ENCODE results near the gene DDN. TPM values are rescaled to one million over a fixed set of nuclear protein-coding genes. Genes with fewer than 3 reads are reported as not detected.

The DDN gene
- total and polyA plus RNA-seq, 2 donors (not counting 3 experiments of a cell fraction or from before 2014, with no cell fraction given): 0.07 to 0.22 TPM

DNA sequence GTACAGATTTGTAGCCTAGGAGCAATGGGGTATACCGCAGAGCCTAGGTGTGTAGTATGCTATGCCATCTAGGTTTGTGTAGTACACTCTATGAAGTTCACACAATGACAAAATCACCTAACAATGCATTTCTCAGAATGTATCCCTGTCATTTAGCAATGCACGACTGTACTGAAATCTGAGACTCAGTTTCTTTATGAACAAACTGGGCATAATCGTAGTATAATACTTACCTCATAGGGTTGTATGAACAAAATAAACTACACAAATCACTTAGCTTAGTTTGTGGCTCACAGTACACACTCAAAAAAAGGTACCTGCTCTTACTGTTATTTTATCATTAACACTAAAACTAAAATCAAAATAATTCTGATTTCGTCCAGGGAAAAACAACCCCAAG is 26.3 kb upstream of the DDN start:
- dilution Hi-C loops (cut with MboI; ENCODE audit: extremely low pct_ligation_motif_present, low sequenced_read_pairs): no loop called here
- H3K9me3 ChIP-seq (replicated peaks; ENCODE audit: control insufficient read depth, insufficient read depth, low read length): no peaks in the 10 kb centered on the region
- no peaks in the 10 kb centered on the region for H3K4me1 ChIP-seq (ENCODE audit: control insufficient read depth, extremely low read depth, insufficient read depth, low read length)
- intact Hi-C loops (cut with micrococcal nuclease): no loop called here
- no peak overlapping the region for H3K4me3 ChIP-seq (replicated peaks in 1 of 3; ENCODE audit: insufficient read depth in 1 of 3, low read depth in 1 of 3, low read length in 3 of 3)
- H4K20me1 ChIP-seq (replicated peaks; ENCODE audit: control insufficient read depth, extremely low read depth, insufficient read depth, low read length): no peaks in the 10 kb centered on the region
- no peak overlapping the region for H3K9ac ChIP-seq (replicated peaks; ENCODE audit: extremely low read depth, insufficient read depth, low read length)
- CTCF ChIA-PET: interaction anchor here (2.0 kb wide), 1 partner anchor 18 kb away, joined by 7 read pairs; no protein-coding TSS in a partner anchor
- H3K9me1 ChIP-seq (replicated peaks; ENCODE audit: control insufficient read depth, extremely low read depth, insufficient read depth, low read length): no peaks in the 10 kb centered on the region
- DNase-seq (ENCODE audit: low read depth, low spot score) (no peak), FAIRE-seq (no peak)
- no peak overlapping the region for H3K4me2 ChIP-seq (ENCODE audit: insufficient read depth, low read length)
- no peak overlapping the region for H3K27ac ChIP-seq (ENCODE audit: insufficient read depth, low read depth, low read length)
- POLR2A ChIA-PET: no interaction called here
- peaks cover 31 to 64% of the 10 kb centered on the region in 2 experiments for H3K36me3 ChIP-seq (ENCODE audit: control insufficient read depth in 2 of 2, extremely low read depth in 1 of 2, insufficient read depth in 2 of 2, low read length in 2 of 2)
- no peaks in the 10 kb centered on the region for H3K27me3 ChIP-seq (ENCODE audit: control insufficient read depth in 2 of 2, insufficient read depth in 2 of 2, low read length in 2 of 2)
- no peak for TF ChIP-seq JUN (IDR thresholded peaks at IDR 0.05; ENCODE audit: borderline replicate concordance, insufficient read depth, insufficient read length, low read depth)
- TF ChIP-seq GATA2 (IDR thresholded peaks at IDR 0.05; ENCODE audit: insufficient read depth, insufficient read length, low read depth, low read length): no peak
- TF ChIP-seq POLR2A (IDR thresholded peaks at IDR 0.05; ENCODE audit: low read depth, low read length): no peak
- TF ChIP-seq, protein P1, sequence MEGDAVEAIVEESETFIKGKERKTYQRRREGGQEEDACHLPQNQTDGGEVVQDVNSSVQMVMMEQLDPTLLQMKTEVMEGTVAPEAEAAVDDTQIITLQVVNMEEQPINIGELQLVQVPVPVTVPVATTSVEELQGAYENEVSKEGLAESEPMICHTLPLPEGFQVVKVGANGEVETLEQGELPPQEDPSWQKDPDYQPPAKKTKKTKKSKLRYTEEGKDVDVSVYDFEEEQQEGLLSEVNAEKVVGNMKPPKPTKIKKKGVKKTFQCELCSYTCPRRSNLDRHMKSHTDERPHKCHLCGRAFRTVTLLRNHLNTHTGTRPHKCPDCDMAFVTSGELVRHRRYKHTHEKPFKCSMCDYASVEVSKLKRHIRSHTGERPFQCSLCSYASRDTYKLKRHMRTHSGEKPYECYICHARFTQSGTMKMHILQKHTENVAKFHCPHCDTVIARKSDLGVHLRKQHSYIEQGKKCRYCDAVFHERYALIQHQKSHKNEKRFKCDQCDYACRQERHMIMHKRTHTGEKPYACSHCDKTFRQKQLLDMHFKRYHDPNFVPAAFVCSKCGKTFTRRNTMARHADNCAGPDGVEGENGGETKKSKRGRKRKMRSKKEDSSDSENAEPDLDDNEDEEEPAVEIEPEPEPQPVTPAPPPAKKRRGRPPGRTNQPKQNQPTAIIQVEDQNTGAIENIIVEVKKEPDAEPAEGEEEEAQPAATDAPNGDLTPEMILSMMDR (IDR thresholded peaks at IDR 0.05; ENCODE audit: extremely low read depth in 1 of 2, insufficient read depth in 1 of 2, low read depth in 1 of 2, low read length in 2 of 2): no peak
- no peak for TF ChIP-seq FOS (IDR thresholded peaks at IDR 0.05; ENCODE audit: borderline replicate concordance, insufficient read depth, low read length)
- TF ChIP-seq, protein P2, sequence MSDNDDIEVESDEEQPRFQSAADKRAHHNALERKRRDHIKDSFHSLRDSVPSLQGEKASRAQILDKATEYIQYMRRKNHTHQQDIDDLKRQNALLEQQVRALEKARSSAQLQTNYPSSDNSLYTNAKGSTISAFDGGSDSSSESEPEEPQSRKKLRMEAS (IDR thresholded peaks at IDR 0.05; ENCODE audit: insufficient read depth, insufficient read length): no peak
- TF ChIP-seq EZH2 (IDR thresholded peaks at IDR 0.05; ENCODE audit: borderline replicate concordance, low read depth, low read length, severe bottlenecking): no peak
- TF ChIP-seq POLR2AphosphoS5 (IDR thresholded peaks at IDR 0.05; ENCODE audit: insufficient read depth, low read depth, low read length): no peak
- no peak for TF ChIP-seq MYC (IDR thresholded peaks at IDR 0.05; ENCODE audit: low read depth, low read length)
- H2AFZ ChIP-seq (ENCODE audit: low read depth, low read length): no peak overlapping the region
- no peaks in the 10 kb centered on the region for H3K79me2 ChIP-seq (ENCODE audit: control insufficient read depth, insufficient read depth, low read length)
- BruUV-seq (replicated peaks): no TSS peak

Measured in endothelial cell of umbilical vein (primary cell).